Left lobe of liver (tissue), 2 donors: ENCODE data around the gene PTPN13. TPM values are rescaled to one million over a fixed set of nuclear protein-coding genes. Genes with fewer than 3 reads are reported as not detected.

Experiments used
- ATAC-seq: fragments of 200-7000 bp; cut with Tn5 transposase; one replicate; pipeline ENCODE4 v1.9.1; 2020; ENCODE audit warnings: mild to moderate bottlenecking, moderate library complexity
- DNase-seq: peaks from one replicate; pipeline ENCODE4 v3.0.0-alpha.2; 2020; ENCODE audit warnings: low spot score
- total RNA-seq: library from RNA; stranded (reverse); gene quantifications from one replicate; pipeline ENCODE4 v1.2.1, GENCODE V29; 2021
- donor health status: DM: no; HTN: no; CAD: no; lungs with moderate emphysema.
- donor health status: DM: no; HTN: yes; CAD: no.

PTPN13 gene, protein sequence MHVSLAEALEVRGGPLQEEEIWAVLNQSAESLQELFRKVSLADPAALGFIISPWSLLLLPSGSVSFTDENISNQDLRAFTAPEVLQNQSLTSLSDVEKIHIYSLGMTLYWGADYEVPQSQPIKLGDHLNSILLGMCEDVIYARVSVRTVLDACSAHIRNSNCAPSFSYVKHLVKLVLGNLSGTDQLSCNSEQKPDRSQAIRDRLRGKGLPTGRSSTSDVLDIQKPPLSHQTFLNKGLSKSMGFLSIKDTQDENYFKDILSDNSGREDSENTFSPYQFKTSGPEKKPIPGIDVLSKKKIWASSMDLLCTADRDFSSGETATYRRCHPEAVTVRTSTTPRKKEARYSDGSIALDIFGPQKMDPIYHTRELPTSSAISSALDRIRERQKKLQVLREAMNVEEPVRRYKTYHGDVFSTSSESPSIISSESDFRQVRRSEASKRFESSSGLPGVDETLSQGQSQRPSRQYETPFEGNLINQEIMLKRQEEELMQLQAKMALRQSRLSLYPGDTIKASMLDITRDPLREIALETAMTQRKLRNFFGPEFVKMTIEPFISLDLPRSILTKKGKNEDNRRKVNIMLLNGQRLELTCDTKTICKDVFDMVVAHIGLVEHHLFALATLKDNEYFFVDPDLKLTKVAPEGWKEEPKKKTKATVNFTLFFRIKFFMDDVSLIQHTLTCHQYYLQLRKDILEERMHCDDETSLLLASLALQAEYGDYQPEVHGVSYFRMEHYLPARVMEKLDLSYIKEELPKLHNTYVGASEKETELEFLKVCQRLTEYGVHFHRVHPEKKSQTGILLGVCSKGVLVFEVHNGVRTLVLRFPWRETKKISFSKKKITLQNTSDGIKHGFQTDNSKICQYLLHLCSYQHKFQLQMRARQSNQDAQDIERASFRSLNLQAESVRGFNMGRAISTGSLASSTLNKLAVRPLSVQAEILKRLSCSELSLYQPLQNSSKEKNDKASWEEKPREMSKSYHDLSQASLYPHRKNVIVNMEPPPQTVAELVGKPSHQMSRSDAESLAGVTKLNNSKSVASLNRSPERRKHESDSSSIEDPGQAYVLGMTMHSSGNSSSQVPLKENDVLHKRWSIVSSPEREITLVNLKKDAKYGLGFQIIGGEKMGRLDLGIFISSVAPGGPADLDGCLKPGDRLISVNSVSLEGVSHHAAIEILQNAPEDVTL (N-terminal part only)
- 1.4 TPM for total RNA-seq

DNA sequence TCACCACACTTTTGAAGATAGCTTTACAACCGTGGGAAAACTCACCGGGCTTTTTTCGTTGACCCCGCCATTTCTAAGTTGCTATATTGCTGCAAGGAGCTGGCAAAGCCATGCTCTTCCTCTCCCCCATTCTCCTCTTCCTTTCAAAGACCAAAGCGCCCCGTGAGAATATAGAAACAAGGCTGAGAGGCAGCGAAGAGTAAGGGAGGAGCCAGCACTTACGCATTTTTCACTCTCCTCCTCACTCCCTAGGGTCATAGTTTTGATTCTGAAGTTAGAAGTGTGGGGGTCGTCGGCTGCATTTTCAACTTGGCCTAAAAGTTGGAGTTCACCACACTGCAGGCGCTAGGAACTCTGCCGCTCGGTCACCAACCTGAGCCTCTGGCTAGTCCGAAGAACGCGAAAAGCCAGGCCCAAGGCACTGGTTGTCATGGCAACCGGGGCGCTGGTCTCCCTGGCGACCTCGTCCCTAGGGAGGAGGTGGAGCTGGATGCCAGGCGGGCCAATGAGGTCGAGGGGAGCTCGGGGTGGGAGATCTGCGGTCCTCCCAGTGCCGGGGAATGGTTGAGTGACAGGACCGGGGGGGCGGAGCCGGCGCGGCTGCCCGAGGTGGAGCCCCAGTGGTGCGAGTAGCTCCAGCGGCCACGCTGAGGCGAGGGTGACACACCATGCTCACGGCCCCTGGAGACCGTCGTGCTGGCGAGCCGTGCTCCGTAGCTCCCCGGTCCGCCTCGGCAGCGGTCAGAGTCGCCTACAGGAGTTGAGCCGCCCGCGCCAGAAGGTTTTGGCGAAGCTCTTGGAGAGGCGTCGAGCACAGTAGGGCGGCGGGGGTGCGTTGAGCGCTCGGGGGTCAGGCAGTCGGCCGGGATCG, at the start of gene PTPN13:
Gene PTPN13 (plus strand): TSS at position 628 of the 871 bp plus-strand sequence. CDS start 40,942 bp downstream, outside the sequence.
- DNase-seq (peak; percentile 83), ATAC-seq (peak; percentile 93)

GRCh38 chr4:86547140-86547539, 47.0 kb upstream of the PTPN13 start:
- DNase-seq (no peak), ATAC-seq (no peak)

DNA sequence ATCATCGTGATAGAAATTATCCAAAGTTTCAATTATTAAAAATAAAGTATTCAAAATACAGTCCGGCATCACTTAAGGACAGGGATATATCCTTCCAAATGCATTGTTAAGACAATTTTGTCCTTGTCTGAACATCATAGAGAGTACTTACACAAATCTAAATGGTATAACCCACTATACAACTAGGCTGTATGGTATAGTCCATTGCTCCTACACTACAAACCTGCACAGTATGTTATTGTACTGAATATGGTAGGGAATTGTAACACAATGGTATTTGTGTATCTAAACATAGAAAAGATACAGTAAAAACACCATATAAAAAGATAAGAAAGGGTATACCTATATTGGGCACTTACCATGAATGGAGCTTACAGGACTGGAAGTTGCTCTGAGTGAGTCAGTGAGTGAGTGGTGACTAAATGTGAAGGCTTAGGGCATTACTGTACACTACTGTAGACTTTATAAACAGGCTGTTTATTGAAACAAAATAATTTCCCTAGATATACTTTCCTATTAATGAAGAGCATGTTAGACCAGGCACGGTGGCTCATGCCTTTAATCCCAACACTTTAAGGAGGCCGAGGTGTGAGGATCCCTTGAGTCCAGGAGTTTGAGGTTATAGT, 44.8 kb upstream of the PTPN13 start:
- no peak for ATAC-seq
- no peak for DNase-seq

GRCh38 chr4:86551387-86551786, 42.7 kb upstream of the PTPN13 start:
- DNase-seq (no peak), ATAC-seq (no peak)

GRCh38 chr4:86554646-86555045, 39.5 kb upstream of the PTPN13 start:
- ATAC-seq = no peak
- no peak for DNase-seq

- DNase-seq = no peak
- ATAC-seq = no peak
These were observed 37.2 kb upstream of the PTPN13 start for GRCh38 chr4:86556791-86557415.

GRCh38 chr4:86557526-86557925, 36.6 kb upstream of the PTPN13 start:
- DNase-seq = no peak
- no peak for ATAC-seq

GRCh38 chr4:86558258-86558657, 35.9 kb upstream of the PTPN13 start:
- DNase-seq (no peak), ATAC-seq (no peak)

DNA sequence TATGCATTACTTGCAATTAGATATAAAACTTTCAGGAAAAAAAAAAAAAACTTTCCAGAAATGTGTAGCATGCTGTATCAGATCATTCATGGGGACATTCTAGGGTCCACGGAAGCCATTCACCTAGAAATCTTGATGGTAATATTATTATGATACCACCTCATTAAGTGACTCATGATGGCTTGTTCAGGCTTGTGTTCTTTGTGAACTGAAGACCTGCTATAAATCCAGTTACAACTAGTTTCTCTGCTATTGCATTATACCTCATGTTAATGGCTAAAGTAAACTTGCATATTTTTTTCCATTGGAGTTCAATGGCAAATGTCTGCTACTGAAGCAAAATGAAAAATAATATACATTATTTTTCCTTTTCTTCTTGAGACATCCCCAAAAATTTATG, 35.3 kb upstream of the PTPN13 start:
- ATAC-seq (no peak), DNase-seq (no peak)

GRCh38 chr4:86560447-86560846, 33.7 kb upstream of the PTPN13 start:
- no peak for ATAC-seq
- DNase-seq = no peak

DNA sequence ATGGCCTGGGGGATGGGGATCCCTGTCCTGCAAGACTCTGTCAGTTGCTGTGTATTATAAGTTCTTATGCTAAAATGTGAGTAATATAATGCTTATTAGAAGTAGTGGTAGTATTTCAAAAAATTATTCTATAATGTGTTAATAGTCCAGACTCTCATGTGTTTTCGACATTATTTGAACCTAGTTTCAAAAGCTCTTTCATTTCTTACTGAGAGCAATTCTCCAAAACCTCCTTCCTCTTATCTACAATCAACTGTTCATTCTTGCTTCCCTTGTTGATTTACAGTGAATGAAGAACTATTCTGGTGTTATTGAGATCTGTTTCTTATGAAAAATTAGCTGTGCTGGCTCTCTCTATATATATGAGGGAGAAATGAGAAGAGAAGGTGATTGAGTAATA, 32.9 kb upstream of the PTPN13 start:
- no peak for DNase-seq
- ATAC-seq = no peak

GRCh38 chr4:86563416-86563815, 30.7 kb upstream of the PTPN13 start:
- ATAC-seq (no peak), DNase-seq (no peak)

DNA sequence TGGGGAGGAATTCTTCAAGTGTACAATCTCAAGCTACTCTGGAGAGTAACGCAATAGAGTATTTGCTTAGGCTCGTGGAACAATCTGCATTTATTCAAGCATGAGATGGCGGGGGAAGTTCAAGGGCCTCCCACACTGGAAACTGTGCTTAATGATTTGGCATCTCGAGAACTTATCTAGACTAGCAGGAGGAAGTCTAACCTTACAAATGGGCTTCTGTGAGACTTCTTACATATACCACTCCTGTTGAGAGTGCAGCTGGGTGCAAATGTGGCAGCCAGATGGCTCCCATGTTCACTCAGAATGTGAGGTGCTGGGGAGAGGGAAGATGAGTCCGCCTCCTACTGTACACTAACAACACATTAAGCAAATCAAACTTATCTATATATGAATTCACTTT, 29.3 kb upstream of the PTPN13 start:
- DNase-seq (no peak), ATAC-seq (no peak)

DNA sequence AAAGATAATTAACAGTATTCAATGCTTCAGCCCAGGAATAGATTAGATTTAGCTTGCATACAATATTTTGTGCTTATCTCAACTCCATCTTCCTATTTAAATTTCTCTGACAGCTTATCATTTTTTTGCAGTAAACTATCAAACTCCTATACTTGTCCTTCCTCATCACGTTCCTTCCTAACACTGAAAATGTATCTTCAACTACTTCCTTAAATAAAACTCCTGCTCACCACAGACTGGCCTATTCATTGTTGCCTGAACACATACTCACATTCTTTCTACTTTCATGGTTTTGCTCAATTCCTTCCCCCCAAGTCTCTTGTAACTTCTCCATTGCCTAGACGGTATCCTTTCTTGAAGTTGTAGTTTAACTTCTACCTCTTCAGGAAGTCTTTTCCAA, 28.5 kb upstream of the PTPN13 start:
- DNase-seq = no peak

DNA sequence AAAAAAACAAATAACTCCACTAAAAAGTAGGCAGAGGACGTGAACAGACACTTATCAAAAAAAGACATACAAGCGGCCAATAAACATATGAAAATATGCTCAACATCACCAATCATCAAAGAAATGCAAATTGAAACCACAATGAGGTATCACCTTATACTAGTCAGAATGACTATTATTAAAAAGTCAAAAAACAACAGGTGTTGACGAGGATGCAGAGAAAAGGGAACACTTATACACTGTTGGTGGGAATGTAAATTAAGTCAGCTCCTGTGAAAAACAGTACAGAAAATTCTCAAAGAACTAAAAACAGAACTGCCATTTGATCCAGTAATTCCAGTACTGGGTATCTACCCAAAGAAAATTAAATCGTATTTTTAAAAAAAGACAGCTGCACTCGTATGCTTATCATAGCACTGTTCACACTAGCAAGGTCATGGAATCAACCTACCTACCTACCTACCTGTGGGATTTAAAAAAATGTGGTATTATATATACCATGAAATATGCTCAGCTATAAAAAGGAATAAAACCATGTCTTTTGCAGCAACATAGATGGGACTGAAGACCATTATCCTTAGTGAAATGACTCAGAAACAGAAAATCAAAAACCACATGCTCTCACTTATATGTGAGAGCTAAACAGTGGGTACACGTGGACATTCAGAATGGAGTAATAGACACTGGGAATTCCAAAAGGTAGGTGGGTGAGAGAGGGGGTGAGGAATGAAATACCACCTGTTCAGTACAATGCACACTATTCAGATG, 24.8 kb upstream of the PTPN13 start:
- no peak for DNase-seq
- ATAC-seq = no peak

More for the DNA sequence above, 28.5 kb upstream of the PTPN13 start:
- ATAC-seq = no peak

GRCh38 chr4:86579941-86580340, 14.2 kb upstream of the PTPN13 start:
- ATAC-seq = no peak
- DNase-seq = no peak

DNA sequence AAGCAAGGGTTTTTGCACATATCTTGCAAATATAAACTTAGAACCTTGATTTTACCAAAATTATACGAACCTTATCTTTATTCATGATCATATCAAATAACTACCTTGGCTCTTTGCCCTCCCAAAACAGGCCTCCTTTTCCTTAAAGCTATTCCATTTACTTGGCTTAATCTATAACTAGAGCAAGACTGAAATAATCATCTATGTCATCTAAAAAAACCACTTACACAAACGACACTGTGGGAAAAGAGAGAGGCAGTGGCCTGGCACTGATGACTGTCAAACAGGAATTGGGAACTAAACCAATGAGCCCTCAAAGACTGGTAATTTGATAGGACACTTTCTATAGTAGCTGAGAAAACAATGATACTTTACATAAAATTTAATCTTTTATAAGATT, 11.7 kb upstream of the PTPN13 start:
- ATAC-seq = no peak
- no peak for DNase-seq

DNA sequence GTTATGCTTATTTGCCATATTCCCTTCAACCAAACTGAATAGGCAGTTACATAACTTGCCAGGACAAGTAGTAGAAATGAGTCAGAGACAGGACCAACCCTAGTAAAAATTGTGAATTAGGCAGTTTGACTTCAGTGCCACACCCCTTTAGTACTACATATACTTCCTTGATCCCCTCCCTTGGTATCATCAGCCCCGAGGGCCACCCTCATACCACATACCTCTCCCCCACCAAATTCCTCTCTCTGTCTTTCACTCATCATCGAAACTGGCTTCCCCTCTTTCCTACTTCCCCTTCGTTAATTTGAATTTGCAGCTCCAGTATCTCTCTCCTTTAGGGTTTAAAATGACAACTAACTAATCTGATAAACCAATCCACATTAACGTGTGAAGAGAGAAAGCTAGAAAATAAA, 7.9 kb upstream of the PTPN13 start:
- no peak for DNase-seq
- peak; percentile 11 for ATAC-seq
